Measurements from ENCODE around the gene SPDL1.
A peak's percentile ranks its signal among the peaks of the same experiment; 100 is the strongest.

DNA sequence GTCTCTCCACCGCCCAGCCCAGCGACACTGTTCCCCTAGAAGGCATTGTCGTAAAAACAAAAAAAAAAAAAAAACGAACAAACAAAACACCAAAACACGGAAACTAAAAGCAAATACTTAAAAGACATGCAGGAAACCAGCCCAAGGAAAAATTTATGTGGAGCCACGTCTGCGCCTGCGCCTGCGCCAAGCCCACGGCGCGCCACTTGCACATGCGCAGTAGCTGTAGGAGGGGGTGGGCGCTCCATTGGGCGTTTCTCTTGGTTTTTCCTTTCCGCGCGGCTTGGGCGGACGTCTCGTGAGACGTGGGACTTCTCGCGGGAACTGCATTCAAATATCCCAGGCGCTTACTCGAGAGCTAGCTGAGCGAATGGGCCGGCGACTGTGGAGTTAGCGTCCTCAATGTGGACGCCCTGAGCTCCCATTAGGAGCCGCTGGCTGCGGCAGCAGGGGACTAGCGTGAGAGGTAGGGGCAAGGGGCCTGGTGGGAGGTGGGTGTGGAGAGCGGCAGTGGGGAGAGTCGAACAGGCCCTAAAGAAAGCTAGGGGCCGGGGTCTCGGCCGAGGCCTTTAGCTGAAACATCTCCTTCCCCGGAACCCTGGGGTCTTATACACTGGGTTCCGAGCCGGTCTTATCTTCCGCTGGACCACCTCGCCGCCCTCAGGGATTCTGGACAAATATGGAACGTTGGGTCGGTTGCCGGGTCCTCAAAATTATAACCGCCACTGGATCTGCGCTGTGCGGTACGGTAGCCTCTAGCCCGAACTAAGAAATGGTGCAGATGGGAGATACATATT lies at the start of gene SPDL1:
- TF ChIP-seq TAF1 (conservative IDR thresholded peaks at IDR 0.05) (no peak), FOXA1 (IDR thresholded peaks at IDR 0.05) (no peak), RXRA (IDR thresholded peaks at IDR 0.05) (no peak), RAD21 (IDR thresholded peaks at IDR 0.05) (peak in 1 of 2 donors; percentile 12)
- TF ChIP-seq, protein P1, sequence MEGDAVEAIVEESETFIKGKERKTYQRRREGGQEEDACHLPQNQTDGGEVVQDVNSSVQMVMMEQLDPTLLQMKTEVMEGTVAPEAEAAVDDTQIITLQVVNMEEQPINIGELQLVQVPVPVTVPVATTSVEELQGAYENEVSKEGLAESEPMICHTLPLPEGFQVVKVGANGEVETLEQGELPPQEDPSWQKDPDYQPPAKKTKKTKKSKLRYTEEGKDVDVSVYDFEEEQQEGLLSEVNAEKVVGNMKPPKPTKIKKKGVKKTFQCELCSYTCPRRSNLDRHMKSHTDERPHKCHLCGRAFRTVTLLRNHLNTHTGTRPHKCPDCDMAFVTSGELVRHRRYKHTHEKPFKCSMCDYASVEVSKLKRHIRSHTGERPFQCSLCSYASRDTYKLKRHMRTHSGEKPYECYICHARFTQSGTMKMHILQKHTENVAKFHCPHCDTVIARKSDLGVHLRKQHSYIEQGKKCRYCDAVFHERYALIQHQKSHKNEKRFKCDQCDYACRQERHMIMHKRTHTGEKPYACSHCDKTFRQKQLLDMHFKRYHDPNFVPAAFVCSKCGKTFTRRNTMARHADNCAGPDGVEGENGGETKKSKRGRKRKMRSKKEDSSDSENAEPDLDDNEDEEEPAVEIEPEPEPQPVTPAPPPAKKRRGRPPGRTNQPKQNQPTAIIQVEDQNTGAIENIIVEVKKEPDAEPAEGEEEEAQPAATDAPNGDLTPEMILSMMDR (IDR thresholded peaks at IDR 0.05; ENCODE audit: low read depth, low read length, missing input control): no peak
- TF ChIP-seq, protein P2, sequence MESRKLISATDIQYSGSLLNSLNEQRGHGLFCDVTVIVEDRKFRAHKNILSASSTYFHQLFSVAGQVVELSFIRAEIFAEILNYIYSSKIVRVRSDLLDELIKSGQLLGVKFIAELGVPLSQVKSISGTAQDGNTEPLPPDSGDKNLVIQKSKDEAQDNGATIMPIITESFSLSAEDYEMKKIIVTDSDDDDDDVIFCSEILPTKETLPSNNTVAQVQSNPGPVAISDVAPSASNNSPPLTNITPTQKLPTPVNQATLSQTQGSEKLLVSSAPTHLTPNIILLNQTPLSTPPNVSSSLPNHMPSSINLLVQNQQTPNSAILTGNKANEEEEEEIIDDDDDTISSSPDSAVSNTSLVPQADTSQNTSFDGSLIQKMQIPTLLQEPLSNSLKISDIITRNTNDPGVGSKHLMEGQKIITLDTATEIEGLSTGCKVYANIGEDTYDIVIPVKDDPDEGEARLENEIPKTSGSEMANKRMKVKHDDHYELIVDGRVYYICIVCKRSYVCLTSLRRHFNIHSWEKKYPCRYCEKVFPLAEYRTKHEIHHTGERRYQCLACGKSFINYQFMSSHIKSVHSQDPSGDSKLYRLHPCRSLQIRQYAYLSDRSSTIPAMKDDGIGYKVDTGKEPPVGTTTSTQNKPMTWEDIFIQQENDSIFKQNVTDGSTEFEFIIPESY (IDR thresholded peaks at IDR 0.05): peak; percentile 100
- TF ChIP-seq, protein P3, sequence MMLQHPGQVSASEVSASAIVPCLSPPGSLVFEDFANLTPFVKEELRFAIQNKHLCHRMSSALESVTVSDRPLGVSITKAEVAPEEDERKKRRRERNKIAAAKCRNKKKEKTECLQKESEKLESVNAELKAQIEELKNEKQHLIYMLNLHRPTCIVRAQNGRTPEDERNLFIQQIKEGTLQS (IDR thresholded peaks at IDR 0.05): no peak

All from liver (tissue), 3 donors.